H1 (cell line): ENCODE results near the gene KLHL29. TPM values are rescaled to one million over a fixed set of nuclear protein-coding genes. Genes with fewer than 3 reads are reported as not detected.

ENCODE experiments used
- BRCA1 ChIP-seq: IDR thresholded peaks from 2 replicates; pipeline ENCODE4 v1.6.1; 2012; ENCODE audit warnings: low read depth, low read length, improper control_type of control experiment
- CBX5 ChIP-seq: fragments of 300-800, 300-1000 bp; sonication (generic); IDR thresholded peaks from 2 replicates; pipeline ENCODE4 v1.7.1; 2016; ENCODE audit warnings: antibody characterized with exemption, low read length, low read depth
- CHD2 ChIP-seq: IDR thresholded peaks from 2 replicates; pipeline ENCODE4 v1.6.1; 2012; ENCODE audit warnings: low read length, improper control_type of control experiment
- GTF2F1 ChIP-seq: IDR thresholded peaks from 2 replicates; pipeline ENCODE4 v1.6.1; 2012; ENCODE audit warnings: low read depth, low read length, improper control_type of control experiment, borderline replicate concordance
- KDM1A ChIP-seq: fragments of 200-600, 300-600 bp; sonication (generic); IDR thresholded peaks from 2 replicates; pipeline ENCODE4 v1.7.1; 2016; ENCODE audit warnings: mild to moderate bottlenecking, low read length, borderline replicate concordance
- RBBP5 ChIP-seq: IDR thresholded peaks from 2 replicates; pipeline ENCODE4 v1.7.1; 2012; ENCODE audit warnings: low read depth, mild to moderate bottlenecking, inconsistent platforms, low read length, moderate library complexity, borderline replicate concordance
- TAF1 ChIP-seq: IDR thresholded peaks from 2 replicates; pipeline ENCODE4 v1.6.1; 2011; ENCODE audit warnings: mild to moderate bottlenecking, low read depth, low read length
- polyA plus RNA-seq, 7 experiments: library from polyadenylated mRNA; depleted of rRNA in 3 of 7; stranded (reverse) in 5 of 7; unstranded in 2 of 7; fragments of >200 nt in 5 of 7; fragments of 200-250 nt in 2 of 7; gene quantifications; 1 replicate in 5 of 7; 2 replicates in 1 of 7; 4 replicates in 1 of 7; pipeline versions ENCODE4 v1.2.1 to v1.2.3, GENCODE V29; 2011 to 2013; ENCODE audit warnings: missing spikeins in 2 of 7, mixed read lengths in 2 of 7
- total RNA-seq: library from RNA; stranded (reverse); fragmentation: NEBNext Ultra II Directional; extraction: Animal tissue kit (Norgen Biotek cat#: 25700); gene quantifications from 2 replicates; pipeline ENCODE4 v1.2.1, GENCODE V29; 2021
- TF ChIP-seq, protein P1 (sequence below): IDR thresholded peaks from 2 replicates; pipeline ENCODE4 v1.6.1; 2011; ENCODE audit warnings: low read depth, mild to moderate bottlenecking, low read length; ENCODE audit not compliant: insufficient read depth
- TF ChIP-seq, protein P2 (sequence below): fragments of 300-600 bp; sonication (generic); IDR thresholded peaks from 2 replicates; pipeline ENCODE4 v1.7.1; 2012; ENCODE audit warnings: low read length, moderate library complexity, mild to moderate bottlenecking, inconsistent platforms; ENCODE audit not compliant: insufficient replicate concordance

The KLHL29 gene
- total and polyA plus RNA-seq, 2 of the 8 experiments (the other 6 are each of a cell fraction or from before 2014, with no cell fraction given), result 1.1 to 4.7 TPM

DNA sequence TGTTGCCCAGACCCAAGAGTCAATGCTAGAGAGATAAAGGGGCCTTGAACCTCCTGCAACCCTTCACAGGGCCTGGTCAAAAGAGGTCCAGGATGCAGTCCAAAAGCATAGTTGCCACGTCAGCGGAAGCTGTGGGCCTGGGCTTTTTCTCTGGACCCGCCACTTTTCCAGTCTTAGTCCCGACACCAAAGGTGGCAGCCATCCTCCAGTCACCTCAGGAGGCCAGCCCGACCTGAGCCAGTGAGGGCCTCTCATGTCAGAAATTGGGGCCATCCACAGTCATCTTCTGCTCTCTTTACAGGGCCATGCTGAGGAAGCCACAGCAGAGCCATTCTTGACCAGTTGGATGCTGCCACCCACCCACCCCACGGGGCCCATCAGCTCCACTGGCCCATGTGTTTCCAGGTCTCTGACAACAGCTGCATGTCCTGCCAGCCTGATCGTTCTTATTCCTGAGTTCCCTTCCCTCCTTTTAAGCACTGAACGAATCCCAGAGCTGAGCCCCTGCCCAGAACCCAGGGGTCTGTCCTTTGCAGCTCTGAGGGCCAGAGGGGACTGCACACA lies 34.1 kb upstream of the KLHL29 start (continued):
- TF ChIP-seq KDM1A, result no peak
- TF ChIP-seq RBBP5, result no peak
- no peak for TF ChIP-seq BRCA1
- TF ChIP-seq CBX5, result no peak
- no peak for TF ChIP-seq TAF1
- TF ChIP-seq, protein P1, sequence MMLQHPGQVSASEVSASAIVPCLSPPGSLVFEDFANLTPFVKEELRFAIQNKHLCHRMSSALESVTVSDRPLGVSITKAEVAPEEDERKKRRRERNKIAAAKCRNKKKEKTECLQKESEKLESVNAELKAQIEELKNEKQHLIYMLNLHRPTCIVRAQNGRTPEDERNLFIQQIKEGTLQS, result no peak
- TF ChIP-seq, protein P2, sequence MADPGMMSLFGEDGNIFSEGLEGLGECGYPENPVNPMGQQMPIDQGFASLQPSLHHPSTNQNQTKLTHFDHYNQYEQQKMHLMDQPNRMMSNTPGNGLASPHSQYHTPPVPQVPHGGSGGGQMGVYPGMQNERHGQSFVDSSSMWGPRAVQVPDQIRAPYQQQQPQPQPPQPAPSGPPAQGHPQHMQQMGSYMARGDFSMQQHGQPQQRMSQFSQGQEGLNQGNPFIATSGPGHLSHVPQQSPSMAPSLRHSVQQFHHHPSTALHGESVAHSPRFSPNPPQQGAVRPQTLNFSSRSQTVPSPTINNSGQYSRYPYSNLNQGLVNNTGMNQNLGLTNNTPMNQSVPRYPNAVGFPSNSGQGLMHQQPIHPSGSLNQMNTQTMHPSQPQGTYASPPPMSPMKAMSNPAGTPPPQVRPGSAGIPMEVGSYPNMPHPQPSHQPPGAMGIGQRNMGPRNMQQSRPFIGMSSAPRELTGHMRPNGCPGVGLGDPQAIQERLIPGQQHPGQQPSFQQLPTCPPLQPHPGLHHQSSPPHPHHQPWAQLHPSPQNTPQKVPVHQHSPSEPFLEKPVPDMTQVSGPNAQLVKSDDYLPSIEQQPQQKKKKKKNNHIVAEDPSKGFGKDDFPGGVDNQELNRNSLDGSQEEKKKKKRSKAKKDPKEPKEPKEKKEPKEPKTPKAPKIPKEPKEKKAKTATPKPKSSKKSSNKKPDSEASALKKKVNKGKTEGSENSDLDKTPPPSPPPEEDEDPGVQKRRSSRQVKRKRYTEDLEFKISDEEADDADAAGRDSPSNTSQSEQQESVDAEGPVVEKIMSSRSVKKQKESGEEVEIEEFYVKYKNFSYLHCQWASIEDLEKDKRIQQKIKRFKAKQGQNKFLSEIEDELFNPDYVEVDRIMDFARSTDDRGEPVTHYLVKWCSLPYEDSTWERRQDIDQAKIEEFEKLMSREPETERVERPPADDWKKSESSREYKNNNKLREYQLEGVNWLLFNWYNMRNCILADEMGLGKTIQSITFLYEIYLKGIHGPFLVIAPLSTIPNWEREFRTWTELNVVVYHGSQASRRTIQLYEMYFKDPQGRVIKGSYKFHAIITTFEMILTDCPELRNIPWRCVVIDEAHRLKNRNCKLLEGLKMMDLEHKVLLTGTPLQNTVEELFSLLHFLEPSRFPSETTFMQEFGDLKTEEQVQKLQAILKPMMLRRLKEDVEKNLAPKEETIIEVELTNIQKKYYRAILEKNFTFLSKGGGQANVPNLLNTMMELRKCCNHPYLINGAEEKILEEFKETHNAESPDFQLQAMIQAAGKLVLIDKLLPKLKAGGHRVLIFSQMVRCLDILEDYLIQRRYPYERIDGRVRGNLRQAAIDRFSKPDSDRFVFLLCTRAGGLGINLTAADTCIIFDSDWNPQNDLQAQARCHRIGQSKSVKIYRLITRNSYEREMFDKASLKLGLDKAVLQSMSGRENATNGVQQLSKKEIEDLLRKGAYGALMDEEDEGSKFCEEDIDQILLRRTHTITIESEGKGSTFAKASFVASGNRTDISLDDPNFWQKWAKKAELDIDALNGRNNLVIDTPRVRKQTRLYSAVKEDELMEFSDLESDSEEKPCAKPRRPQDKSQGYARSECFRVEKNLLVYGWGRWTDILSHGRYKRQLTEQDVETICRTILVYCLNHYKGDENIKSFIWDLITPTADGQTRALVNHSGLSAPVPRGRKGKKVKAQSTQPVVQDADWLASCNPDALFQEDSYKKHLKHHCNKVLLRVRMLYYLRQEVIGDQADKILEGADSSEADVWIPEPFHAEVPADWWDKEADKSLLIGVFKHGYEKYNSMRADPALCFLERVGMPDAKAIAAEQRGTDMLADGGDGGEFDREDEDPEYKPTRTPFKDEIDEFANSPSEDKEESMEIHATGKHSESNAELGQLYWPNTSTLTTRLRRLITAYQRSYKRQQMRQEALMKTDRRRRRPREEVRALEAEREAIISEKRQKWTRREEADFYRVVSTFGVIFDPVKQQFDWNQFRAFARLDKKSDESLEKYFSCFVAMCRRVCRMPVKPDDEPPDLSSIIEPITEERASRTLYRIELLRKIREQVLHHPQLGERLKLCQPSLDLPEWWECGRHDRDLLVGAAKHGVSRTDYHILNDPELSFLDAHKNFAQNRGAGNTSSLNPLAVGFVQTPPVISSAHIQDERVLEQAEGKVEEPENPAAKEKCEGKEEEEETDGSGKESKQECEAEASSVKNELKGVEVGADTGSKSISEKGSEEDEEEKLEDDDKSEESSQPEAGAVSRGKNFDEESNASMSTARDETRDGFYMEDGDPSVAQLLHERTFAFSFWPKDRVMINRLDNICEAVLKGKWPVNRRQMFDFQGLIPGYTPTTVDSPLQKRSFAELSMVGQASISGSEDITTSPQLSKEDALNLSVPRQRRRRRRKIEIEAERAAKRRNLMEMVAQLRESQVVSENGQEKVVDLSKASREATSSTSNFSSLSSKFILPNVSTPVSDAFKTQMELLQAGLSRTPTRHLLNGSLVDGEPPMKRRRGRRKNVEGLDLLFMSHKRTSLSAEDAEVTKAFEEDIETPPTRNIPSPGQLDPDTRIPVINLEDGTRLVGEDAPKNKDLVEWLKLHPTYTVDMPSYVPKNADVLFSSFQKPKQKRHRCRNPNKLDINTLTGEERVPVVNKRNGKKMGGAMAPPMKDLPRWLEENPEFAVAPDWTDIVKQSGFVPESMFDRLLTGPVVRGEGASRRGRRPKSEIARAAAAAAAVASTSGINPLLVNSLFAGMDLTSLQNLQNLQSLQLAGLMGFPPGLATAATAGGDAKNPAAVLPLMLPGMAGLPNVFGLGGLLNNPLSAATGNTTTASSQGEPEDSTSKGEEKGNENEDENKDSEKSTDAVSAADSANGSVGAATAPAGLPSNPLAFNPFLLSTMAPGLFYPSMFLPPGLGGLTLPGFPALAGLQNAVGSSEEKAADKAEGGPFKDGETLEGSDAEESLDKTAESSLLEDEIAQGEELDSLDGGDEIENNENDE, result no peak
- TF ChIP-seq CHD2, result no peak
- no peak for TF ChIP-seq GTF2F1
